ENCODE data around the gene LRRC8B. TPM values are rescaled to one million over a fixed set of nuclear protein-coding genes. Genes with fewer than 3 reads are reported as not detected.

LRRC8B gene
- total and polyA plus RNA-seq, 9 of the 15 experiments (the other 6 are each of a cell fraction or from before 2014, with no cell fraction given), result 4.3 to 43.7 (median 14.4) TPM

GRCh38 chr1:89545264-89546038, 20.8 kb downstream of the LRRC8B start (continued):
- TF ChIP-seq, protein P1, sequence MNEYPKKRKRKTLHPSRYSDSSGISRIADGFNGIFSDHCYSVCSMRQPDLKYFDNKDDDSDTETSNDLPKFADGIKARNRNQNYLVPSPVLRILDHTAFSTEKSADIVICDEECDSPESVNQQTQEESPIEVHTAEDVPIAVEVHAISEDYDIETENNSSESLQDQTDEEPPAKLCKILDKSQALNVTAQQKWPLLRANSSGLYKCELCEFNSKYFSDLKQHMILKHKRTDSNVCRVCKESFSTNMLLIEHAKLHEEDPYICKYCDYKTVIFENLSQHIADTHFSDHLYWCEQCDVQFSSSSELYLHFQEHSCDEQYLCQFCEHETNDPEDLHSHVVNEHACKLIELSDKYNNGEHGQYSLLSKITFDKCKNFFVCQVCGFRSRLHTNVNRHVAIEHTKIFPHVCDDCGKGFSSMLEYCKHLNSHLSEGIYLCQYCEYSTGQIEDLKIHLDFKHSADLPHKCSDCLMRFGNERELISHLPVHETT (CRISPR knock-in tag; conservative IDR thresholded peaks at IDR 0.05 in 1 of 2, IDR thresholded peaks at IDR 0.05 in 1 of 2), result peak in 1 of 2 experiments; percentile 66; a peak in 1 of 4 replicates
- TF ChIP-seq JUND (IDR thresholded peaks at IDR 0.05; ENCODE audit: borderline replicate concordance, low read depth, low read length), result peak; percentile 100
- TF ChIP-seq JUND (tag; IDR thresholded peaks at IDR 0.05; ENCODE audit: borderline replicate concordance, low read depth, low read length), result peak; percentile 99; the same call in 2 of the 3 replicates
- TF ChIP-seq ZNF507 (tag; conservative IDR thresholded peaks at IDR 0.05), result no peak
- TF ChIP-seq RBM25 (IDR thresholded peaks at IDR 0.05; ENCODE audit: low read depth, low read length, severe bottlenecking), result no peak
- TF ChIP-seq NFXL1 (CRISPR knock-in tag; IDR thresholded peaks at IDR 0.05), result no peak
- TF ChIP-seq RNF2 (IDR thresholded peaks at IDR 0.05), result peak; percentile 99
- TF ChIP-seq HNRNPK (IDR thresholded peaks at IDR 0.05; ENCODE audit: low read depth, low read length, poor library complexity, severe bottlenecking), result no peak
- 0 out of 2 replicates have a peak, but pooled peaks have one; percentile 11 for TF ChIP-seq HIVEP1 (CRISPR knock-in tag; IDR thresholded peaks at IDR 0.05)
- no peak for TF ChIP-seq ESRRA (IDR thresholded peaks at IDR 0.05; ENCODE audit: borderline replicate concordance, low read depth)
- TF ChIP-seq RBFOX2 (IDR thresholded peaks at IDR 0.05; ENCODE audit: low read depth, low read length), result 0 out of 2 replicates have a peak, but pooled peaks have one; percentile 25
- TF ChIP-seq CREM (IDR thresholded peaks at IDR 0.05; ENCODE audit: low read depth), result peak; percentile 88
- peak; percentile 79; the same call in 1 of the 2 replicates for TF ChIP-seq LARP7 (IDR thresholded peaks at IDR 0.05)
- no peak for TF ChIP-seq HOXB6 (CRISPR knock-in tag; IDR thresholded peaks at IDR 0.05; ENCODE audit: borderline replicate concordance)
- no peak for TF ChIP-seq ZZZ3 (IDR thresholded peaks at IDR 0.05)
- TF ChIP-seq THRB (CRISPR knock-in tag; conservative IDR thresholded peaks at IDR 0.05), result peak; percentile 98
- TF ChIP-seq, protein P2, sequence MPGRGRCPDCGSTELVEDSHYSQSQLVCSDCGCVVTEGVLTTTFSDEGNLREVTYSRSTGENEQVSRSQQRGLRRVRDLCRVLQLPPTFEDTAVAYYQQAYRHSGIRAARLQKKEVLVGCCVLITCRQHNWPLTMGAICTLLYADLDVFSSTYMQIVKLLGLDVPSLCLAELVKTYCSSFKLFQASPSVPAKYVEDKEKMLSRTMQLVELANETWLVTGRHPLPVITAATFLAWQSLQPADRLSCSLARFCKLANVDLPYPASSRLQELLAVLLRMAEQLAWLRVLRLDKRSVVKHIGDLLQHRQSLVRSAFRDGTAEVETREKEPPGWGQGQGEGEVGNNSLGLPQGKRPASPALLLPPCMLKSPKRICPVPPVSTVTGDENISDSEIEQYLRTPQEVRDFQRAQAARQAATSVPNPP (IDR thresholded peaks at IDR 0.05; ENCODE audit: borderline replicate concordance, insufficient read depth, insufficient read length), result no peak
- peak; percentile 63; the same call in 1 of the 2 replicates for TF ChIP-seq HMG20A (CRISPR knock-in tag; conservative IDR thresholded peaks at IDR 0.05)
- TF ChIP-seq TEAD1 (CRISPR knock-in tag; IDR thresholded peaks at IDR 0.05), result peak; percentile 80 to 94; a peak in 3 of 4 replicates
- no peak for TF ChIP-seq MTF1 (CRISPR knock-in tag; IDR thresholded peaks at IDR 0.05; ENCODE audit: borderline replicate concordance)
- TF ChIP-seq POU5F1 (IDR thresholded peaks at IDR 0.05; ENCODE audit: borderline replicate concordance, low read depth, low read length, partially characterized antibody), result no peak
- TF ChIP-seq ZNF165 (CRISPR knock-in tag; IDR thresholded peaks at IDR 0.05; ENCODE audit: borderline replicate concordance), result no peak
- TF ChIP-seq TRIM28 (IDR thresholded peaks at IDR 0.05), result peak; percentile 92
- TF ChIP-seq, protein P3, sequence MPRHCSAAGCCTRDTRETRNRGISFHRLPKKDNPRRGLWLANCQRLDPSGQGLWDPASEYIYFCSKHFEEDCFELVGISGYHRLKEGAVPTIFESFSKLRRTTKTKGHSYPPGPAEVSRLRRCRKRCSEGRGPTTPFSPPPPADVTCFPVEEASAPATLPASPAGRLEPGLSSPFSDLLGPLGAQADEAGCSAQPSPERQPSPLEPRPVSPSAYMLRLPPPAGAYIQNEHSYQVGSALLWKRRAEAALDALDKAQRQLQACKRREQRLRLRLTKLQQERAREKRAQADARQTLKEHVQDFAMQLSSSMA (CRISPR knock-in tag; IDR thresholded peaks at IDR 0.05), result no peak
- TF ChIP-seq ZNF354B (CRISPR knock-in tag; IDR thresholded peaks at IDR 0.05), result peak; percentile 43; the same call in 1 of the 2 replicates
